HG02798 (cell line): ENCODE data around the gene BET1L.
"Not testable (repeated sequence)": the region's sequence is repeated elsewhere in the genome, so short reads cannot be mapped to it uniquely, and the experiment has no call there.

Experiments used
- ATAC-seq: cut with Tn5 transposase; IDR thresholded peaks from one replicate; pipeline ENCODE4 v1.9.1; 2021; ENCODE audit warnings: mild to moderate bottlenecking; ENCODE audit not compliant: unreplicated experiment, poor library complexity

The BET1L gene

DNA sequence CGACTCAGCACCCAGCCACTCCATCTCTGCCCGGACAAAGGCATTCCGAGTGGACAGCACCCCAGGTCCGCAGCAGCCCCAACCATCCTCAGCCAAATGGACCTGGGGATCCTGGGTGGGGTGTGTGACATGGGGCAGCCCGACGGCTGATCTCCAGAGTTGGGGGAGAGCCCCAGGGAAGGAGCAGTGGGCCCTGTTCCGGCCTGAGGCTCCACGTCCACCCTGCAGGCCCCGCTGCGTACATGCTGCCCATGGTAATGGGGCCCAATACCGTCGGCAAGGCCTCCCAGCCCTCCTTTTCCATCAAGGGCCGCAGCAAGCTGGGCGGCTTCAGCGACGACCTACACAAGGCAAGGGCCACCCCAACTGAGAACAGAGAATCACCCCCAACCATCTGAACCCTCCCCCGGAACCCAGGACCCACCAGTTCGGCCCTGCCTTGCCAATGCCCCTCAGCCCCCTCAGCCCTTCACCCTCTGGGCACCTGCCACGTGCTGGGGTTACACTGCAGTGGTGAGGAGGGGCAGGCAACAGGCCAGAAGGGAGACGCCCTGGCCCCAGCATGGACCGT lies 8.9 kb downstream of the BET1L start:
- no peak for ATAC-seq

DNA sequence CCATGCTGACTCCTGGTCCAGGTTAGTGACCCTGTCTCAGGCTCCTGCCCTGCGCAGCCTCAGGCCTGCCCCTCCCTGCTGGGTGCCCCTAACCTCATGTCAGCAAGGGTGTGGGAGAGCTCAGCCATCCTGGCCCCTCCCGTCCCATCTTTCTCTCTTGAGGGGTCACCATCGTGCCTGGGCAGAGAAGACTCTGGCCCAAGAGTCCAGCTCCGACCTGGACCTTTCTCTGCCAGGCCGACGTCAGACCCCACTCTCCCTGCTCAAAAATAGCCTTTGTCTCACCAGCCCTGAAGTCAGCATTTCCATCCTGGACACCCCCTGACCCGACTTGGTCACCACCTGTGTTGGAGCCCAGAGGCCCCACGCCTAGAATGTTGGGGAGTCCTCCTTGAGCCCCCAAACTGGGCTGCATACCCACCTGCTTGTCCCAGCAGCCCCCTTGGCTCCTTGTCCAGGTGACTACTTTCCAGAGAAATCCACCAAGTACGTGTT lies 9.4 kb downstream of the BET1L start:
- ATAC-seq: no peak

DNA sequence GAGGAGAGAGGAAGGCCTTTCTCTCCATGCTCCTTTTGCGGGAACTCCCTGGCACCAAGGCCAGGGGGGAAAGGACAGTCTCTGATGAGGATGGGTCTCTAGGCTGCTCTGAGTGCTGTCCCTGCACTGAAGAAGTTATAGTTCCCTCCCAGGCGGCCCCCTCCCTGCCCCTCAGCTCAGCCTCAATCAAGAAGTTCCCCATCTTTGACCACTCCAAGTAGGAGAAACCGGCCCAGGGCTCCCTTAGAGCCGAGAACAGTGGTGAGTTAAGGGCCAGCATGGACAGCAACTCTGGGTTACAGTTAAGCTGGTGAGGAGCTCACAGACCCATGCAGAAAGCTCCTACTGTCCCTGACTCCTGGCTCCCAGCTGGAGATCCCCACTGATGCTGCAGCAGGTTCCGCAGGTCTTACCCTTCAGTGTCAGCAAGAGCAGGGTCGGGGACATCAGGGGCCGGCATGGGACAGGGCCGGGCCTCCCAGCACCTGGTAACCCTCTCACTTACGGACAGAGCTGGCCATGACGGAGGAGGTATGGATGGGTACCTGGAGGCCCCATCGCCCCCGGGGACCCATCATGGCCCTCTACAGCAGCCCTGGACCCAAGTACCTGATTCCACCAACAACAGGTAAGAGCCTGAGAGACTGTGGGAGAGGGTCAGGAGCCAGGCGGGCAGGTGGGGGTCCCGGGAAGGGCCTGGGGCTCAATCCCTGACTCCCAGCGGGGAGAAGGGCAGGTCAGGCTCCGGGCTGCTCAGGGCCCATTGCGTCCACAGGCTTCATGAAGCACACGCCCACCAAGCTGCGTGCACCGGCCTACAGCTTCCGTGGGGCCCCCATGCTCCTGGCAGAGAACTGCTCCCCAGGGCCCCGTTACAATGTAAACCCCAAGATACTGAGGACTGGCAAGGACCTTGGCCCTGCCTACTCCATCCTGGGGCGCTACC lies 10.1 kb downstream of the BET1L start:
- ATAC-seq: no peak

DNA sequence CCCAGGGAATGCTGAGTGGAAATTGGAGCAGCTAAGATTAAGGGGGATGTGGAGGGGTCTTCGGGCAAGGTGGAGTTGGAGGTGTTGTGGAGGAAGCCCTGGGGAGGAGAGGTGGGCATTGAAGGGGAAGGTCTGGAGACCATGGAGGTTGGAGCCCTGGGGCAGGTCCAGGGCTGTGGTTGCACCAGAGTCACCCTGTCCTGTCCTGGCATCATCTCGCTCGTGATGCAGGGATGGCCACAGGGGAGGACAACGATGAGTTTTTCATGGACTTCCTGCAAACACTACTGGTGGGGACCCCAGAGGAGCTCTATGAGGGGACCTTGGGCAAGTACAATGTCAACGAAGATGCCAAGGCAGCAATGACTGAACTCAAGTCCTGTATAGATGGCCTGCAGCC lies 13.7 kb downstream of the BET1L start:
- not testable (repeated sequence) for ATAC-seq

DNA sequence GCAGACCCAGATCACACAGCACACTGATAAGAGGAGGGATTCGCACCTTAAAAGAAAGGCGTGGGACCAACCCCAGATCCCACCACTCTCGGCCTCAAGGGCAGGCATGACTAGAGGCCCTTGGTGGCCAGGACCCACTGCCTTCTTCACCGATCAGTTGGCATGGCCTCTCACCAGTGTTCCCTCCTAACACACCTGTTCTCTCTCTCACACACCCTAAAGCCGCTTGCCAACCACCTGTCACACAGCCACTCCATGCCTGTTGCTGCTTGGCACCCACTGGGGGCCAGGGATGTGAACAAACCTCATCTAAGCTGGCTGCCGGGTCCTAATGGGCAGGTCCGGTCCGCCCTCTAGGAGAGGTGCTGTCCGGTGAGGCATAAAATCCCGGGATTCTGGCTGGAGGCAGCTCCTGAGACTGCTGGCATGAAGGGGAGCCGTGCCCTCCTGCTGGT lies 14.5 kb downstream of the BET1L start, which contains the start of gene SCGB1C1:
Gene SCGB1C1, plus strand, starts transcription at position 405 of the 455 bp plus-strand sequence. Its CDS starts 22 bp downstream, at position 427.
- ATAC-seq: not testable (repeated sequence)

DNA sequence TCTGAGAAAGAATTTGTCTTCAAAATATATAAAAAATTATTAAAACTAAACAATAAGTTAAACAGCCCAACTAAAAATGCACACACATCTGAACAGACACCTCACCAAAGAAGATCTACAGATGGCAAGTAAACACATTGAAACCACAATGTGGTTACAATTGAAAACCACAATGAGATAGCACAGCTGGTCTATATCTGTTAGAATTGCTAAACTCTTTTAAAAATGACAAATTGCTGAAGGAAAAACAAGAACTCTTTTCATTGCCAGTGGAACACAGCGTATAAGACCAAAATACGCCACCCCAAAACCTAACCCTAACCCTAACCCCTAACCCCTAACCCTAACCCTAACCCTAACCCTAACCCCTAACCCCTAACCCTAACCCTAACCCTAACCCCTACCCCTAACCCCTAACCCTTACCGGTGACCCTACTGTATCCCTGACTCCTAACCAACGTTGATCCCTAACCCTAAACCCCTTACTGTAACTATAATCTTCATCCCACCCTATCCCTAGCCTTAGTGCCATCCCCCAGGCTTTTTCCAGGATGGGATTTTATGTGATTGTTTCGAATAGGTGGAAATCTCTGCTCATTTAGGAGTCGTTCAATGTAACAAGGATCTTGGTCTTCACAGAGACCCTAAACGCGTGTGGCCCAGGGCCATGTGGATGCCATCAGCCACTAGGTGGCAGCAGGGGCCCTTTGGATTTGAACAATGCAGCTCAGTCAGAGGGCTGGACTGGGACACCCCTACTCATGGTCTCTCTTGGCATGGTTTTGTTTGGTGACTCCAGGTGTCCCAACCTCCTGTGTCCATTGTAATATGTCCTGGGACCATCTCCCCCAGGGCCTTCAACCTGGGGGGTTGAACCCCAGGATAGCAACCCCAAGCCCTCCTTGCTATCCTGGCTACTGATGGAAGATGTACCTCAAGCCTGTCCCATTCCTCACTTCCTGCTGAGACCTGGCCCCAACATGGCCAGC lies 15.4 kb downstream of the BET1L start:
- ATAC-seq: not testable (repeated sequence)

DNA sequence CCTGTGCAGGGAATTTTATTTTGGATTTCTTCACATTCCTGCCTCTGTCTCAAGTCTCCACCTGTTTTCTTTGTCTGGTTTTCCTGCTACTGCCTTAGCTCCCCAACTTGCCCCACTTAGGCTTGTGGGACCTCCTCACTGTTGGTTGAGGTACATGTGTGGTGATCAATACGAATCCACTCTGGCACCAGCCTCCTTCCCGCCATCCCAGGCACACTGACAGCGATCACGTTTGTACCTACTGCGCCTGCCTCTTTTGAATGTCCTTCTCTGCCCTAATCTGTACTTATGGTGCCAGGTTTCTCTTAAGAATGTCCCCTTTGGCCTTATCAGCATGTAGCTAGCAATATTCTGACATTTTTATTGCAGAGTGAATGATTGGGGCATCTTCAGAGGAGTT lies 16.7 kb downstream of the BET1L start:
- ATAC-seq: not testable (repeated sequence)

DNA sequence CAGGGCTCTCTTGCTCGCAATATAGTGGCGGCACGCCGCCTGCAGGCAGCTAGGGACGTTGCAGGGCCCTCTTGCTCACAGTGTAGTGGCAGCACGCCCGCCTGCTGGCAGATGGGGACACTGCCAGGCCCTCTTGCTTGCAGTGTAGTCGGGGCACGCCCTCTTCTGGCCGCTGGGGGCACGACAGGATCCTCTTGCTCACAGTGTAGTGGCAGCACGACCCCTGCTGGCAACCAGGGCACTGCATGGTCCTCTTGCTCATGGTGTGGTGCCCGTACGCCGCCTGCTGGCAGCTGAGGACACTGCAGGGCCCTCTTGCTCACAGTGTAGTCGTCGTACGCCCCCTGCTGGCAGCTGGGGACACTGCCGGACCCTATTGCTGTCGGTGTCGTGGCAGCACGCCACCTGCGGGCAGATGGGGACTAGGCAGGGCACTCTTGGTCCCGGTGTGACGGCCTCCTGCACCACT lies 17.3 kb downstream of the BET1L start:
- ATAC-seq: peak; percentile 88

DNA sequence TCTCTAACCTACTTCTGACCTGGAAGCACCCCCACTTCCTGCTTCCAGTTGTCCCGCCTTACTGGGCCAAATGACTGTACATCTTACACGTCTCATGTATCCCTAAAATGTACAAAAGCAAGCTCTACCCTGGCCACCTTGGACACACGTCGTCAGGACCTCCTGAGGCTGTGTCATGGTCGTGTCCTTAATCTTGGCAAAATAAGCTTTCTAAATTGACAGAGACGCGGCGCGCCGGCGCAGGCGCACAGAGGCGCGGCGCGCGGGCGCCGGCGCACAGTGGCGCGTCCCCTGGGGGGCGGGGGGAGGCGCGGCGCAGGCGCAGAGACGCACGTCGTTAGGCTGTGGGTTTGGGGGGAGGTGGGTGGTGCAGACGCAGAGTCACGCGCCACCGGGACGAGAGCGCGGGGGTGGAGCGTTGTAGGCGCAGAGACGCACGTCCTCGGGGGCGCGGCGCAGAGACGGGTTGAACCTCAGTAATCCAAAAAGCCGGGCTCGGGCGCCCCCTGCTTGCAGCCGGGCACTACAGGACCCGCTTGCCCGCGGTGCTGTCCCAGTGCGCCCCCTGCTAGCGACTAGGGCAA lies 17.9 kb downstream of the BET1L start:
- peak; percentile 16 for ATAC-seq

DNA sequence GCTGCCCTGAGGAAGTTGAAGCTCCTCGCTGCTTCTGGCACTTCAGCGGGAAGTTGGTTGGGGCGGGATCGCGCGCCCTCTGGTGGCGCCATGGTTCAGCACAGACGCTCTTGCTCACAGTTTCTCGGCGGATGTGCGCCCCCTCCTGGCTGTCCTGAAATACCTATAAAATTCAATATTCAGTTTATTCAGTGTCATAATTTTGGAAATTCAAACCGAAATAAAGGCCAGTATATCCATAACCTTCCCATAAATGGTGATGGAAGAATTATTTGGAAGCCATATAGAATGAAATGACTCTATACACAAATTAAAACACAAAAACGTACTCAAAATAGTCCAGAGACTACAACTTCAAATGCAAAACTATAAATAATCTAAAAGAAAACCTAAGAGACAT lies 27.0 kb downstream of the BET1L start:
- not testable (repeated sequence) for ATAC-seq
